Measurements from ENCODE around the gene ATP5F1B. TPM values are rescaled to one million over a fixed set of nuclear protein-coding genes. Genes with fewer than 3 reads are reported as not detected.
A peak's percentile ranks its signal among the peaks of the same experiment; 100 is the strongest.
"Not testable (repeated sequence)": the region's sequence is repeated elsewhere in the genome, so short reads cannot be mapped to it uniquely, and the experiment has no call there.

The ATP5F1B gene
- total RNA-seq, 1 donor from 2014 or later = 728 TPM

- not testable (repeated sequence) for DNase-seq (ENCODE audit: low read depth)
Measured at GRCh38 chr12:56653781-56654180, 8.0 kb upstream of the ATP5F1B start.

GRCh38 chr12:56648023-56648422 lies 2.2 kb upstream of the ATP5F1B start:
- not testable (repeated sequence) for DNase-seq (ENCODE audit: low read depth)

- DNase-seq (ENCODE audit: low read depth) = peak; percentile 43
Measured at GRCh38 chr12:56645201-56645716, 525 bp downstream of the ATP5F1B start.

GRCh38 chr12:56644654-56645053 lies 1.1 kb downstream of the ATP5F1B start:
- DNase-seq (ENCODE audit: low read depth) = peak; percentile 9

GRCh38 chr12:56641219-56641618 lies 4.6 kb downstream of the ATP5F1B start:
- no peak for DNase-seq (ENCODE audit: low read depth)

GRCh38 chr12:56637621-56638020 lies 8.2 kb downstream of the ATP5F1B start:
- no peak for DNase-seq (ENCODE audit: low read depth)

- peak; percentile 100 for DNase-seq (ENCODE audit: low read depth)
Measured at GRCh38 chr12:56636675-56637540, 8.9 kb downstream of the ATP5F1B start.

GRCh38 chr12:56635806-56636674 lies 9.7 kb downstream of the ATP5F1B start:
- peak; percentile 89 for DNase-seq (ENCODE audit: low read depth)

- peak; percentile 85 for DNase-seq (ENCODE audit: low read depth)
Measured at GRCh38 chr12:56634837-56635791, 10.7 kb downstream of the ATP5F1B start.

GRCh38 chr12:56634242-56634836 lies 11.4 kb downstream of the ATP5F1B start:
- DNase-seq (ENCODE audit: low read depth) = no peak

- no peak for DNase-seq (ENCODE audit: low read depth)
Measured at GRCh38 chr12:56633468-56634241, 12.1 kb downstream of the ATP5F1B start.

GRCh38 chr12:56632701-56633467 lies 12.9 kb downstream of the ATP5F1B start:
- no peak for DNase-seq (ENCODE audit: low read depth)

- DNase-seq (ENCODE audit: low read depth) = peak; percentile 34
Measured at GRCh38 chr12:56631790-56632700, 13.7 kb downstream of the ATP5F1B start.

GRCh38 chr12:56630180-56630632 lies 15.6 kb downstream of the ATP5F1B start, which contains the start of gene BAZ2A:
TSS of gene BAZ2A (minus strand) at chr12:56630326. CDS start at chr12:56617530, 12,796 bp downstream.
- DNase-seq (ENCODE audit: low read depth) = peak; percentile 90

- DNase-seq (ENCODE audit: low read depth) = peak; percentile 15
Measured at GRCh38 chr12:56629459-56630179, 16.2 kb downstream of the ATP5F1B start.

GRCh38 chr12:56628671-56629458 lies 16.9 kb downstream of the ATP5F1B start:
- DNase-seq (ENCODE audit: low read depth) = peak; percentile 66

Measured in myocyte (in vitro differentiated cells).